HG03280 (cell line): ENCODE results near the gene EFHD2.
"Not testable (repeated sequence)": the region's sequence is repeated elsewhere in the genome, so short reads cannot be mapped to it uniquely, and the experiment has no call there.

ENCODE experiments used
- ATAC-seq: cut with Tn5 transposase; IDR thresholded peaks from one replicate; pipeline ENCODE4 v1.9.1; 2021; ENCODE audit warnings: mild to moderate bottlenecking, moderate library complexity; ENCODE audit not compliant: unreplicated experiment

EFHD2 gene

GRCh38 chr1:15388201-15388880 lies 21.3 kb upstream of the EFHD2 start:
- no peak for ATAC-seq

- ATAC-seq = not testable (repeated sequence)
These were observed 19.9 kb upstream of the EFHD2 start for GRCh38 chr1:15389828-15390227.

- no peak for ATAC-seq
These were observed 19.0 kb upstream of the EFHD2 start for GRCh38 chr1:15390667-15391066.

- ATAC-seq = no peak
These were observed 18.3 kb upstream of the EFHD2 start for GRCh38 chr1:15391366-15391765.

- ATAC-seq = no peak
These were observed 16.0 kb upstream of the EFHD2 start for GRCh38 chr1:15393475-15394257.

- ATAC-seq = no peak
These were observed 15.4 kb upstream of the EFHD2 start for GRCh38 chr1:15394258-15394690.

GRCh38 chr1:15397236-15397635 lies 12.5 kb upstream of the EFHD2 start:
- no peak for ATAC-seq

GRCh38 chr1:15399710-15400109 lies 10.0 kb upstream of the EFHD2 start:
- ATAC-seq = no peak

GRCh38 chr1:15400627-15401026 lies 9.1 kb upstream of the EFHD2 start:
- no peak for ATAC-seq

GRCh38 chr1:15401391-15402055 lies 8.2 kb upstream of the EFHD2 start:
- ATAC-seq = no peak

GRCh38 chr1:15402809-15403450 lies 6.8 kb upstream of the EFHD2 start:
- no peak for ATAC-seq

- no peak for ATAC-seq
These were observed 5.6 kb upstream of the EFHD2 start for GRCh38 chr1:15403962-15404580.

- no peak for ATAC-seq
These were observed 4.4 kb upstream of the EFHD2 start for GRCh38 chr1:15405106-15405850.

- ATAC-seq = no peak
These were observed 2.8 kb upstream of the EFHD2 start for GRCh38 chr1:15406614-15407559.

GRCh38 chr1:15407580-15407979 lies 2.1 kb upstream of the EFHD2 start:
- no peak for ATAC-seq

GRCh38 chr1:15408890-15409387 lies 749 bp upstream of the EFHD2 start:
- ATAC-seq = no peak

- ATAC-seq = no peak
These were observed 665 bp downstream of the EFHD2 start for GRCh38 chr1:15410223-15410883.

GRCh38 chr1:15410884-15411245 lies 1.2 kb downstream of the EFHD2 start:
- no peak for ATAC-seq
